ENCODE results near the gene BMP7. TPM values are rescaled to one million over a fixed set of nuclear protein-coding genes. Genes with fewer than 3 reads are reported as not detected.
"Not testable (repeated sequence)": the region's sequence is repeated elsewhere in the genome, so short reads cannot be mapped to it uniquely, and the experiment has no call there.

BMP7 gene
- total RNA-seq, 1 donor from 2014 or later = not detected

- DNase-seq = no peak
These were observed 21.5 kb upstream of the BMP7 start for GRCh38 chr20:57287901-57288300.

- DNase-seq = no peak
These were observed 20.8 kb upstream of the BMP7 start for GRCh38 chr20:57287007-57287880.

- no peak for DNase-seq
These were observed 17.4 kb upstream of the BMP7 start for GRCh38 chr20:57283860-57284259.

GRCh38 chr20:57282670-57283361, 16.4 kb upstream of the BMP7 start:
- DNase-seq = no peak

GRCh38 chr20:57281900-57282299, 15.5 kb upstream of the BMP7 start:
- DNase-seq = no peak

GRCh38 chr20:57280221-57280620, 13.8 kb upstream of the BMP7 start:
- DNase-seq = no peak

- DNase-seq = not testable (repeated sequence)
These were observed 13.1 kb upstream of the BMP7 start for GRCh38 chr20:57279548-57279947.

DNA sequence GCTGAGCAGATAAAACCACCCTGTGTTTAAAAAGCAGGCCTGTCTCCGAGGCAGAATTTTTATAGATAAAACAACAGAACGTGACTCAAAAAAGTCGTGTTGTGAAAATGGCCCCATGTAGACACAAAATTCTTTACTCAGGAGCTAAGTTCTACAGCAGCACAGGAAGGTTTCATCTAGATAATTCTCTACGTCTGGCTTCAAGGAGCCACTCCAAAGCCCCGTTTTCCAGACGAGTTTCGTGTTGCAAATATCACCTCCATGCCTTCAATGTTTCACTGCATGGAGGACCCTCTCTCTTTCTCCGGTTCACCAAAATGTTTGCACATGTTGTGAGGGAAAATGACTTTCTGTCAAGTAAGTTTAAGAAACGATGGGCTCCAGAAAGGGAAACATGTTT, 12.0 kb upstream of the BMP7 start:
- no peak for DNase-seq

DNA sequence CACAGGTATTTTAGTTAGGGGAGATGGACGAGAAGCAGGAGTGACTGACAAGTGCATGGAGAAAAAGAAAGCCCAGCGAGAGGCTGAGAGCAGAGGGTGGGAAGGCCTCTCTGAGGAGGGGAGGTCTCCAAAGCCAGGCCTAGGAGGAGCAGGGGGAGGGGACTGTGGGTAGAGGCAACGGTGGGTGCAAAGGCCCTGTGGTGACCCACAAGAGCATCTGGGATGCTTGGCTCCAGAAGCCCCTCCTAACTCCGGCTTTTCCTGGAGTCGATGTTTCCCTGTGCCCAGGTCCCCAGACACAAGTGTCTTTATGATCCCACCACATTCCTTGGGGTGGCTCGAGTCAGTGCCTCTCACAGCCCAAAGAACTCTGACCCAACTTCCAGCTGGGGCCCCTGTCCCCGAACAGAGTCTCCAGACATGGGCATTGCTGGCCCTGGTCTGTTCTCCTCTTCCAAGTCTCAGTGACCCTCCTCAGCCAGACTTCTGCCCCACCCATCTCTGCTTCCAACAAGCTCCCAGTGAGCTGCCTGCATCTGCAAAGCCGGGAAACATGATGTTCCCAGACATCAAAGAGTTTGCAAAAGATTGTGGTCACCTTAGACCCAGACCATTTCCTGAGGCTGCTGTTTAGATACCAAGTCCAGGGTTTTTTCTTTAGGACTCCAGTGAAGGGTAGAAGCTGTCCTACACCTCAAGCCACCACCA, 11.1 kb upstream of the BMP7 start:
- DNase-seq = no peak

GRCh38 chr20:57276221-57276620, 9.8 kb upstream of the BMP7 start:
- no peak for DNase-seq

DNA sequence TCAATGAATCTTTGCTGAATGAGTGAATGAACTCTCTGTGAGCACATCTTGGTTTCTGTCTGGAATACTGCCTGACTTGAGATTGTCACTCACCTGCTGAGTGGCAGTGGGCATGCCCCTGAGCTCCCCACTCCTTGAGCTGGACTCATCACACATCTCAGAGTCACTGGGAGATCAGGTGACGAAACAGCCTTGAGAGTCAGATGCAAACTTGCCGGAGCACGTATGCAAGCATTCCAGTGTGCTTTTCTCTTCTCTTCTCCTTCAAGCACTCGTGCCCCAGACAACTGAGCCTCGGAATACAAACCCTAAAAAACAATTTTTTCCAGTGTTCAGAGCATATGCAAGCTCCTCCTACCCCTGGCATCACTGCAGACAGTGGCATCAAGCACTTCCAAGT, 9.4 kb upstream of the BMP7 start:
- DNase-seq = no peak

GRCh38 chr20:57275334-57275733, 8.9 kb upstream of the BMP7 start:
- no peak for DNase-seq

GRCh38 chr20:57274846-57275245, 8.4 kb upstream of the BMP7 start:
- no peak for DNase-seq

DNA sequence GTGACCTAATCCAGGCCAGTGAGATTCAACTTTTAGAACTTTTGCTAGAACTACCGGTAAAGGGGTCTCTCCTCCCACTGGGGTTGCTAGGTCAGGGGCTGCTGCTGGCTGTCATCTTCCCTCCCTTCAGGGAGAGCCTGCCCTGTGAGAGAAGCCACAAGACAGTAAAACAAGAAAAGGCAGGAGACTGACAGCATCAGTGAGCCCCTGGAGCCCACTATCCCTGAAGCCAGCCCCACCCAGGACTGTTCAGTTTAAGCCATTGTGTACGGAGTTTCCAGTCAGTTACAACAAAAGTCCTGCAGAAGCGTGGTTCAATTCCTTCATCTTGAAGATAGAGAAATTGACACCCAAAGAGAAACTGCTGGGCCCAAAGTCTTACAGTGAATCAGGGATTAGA, 7.9 kb upstream of the BMP7 start:
- no peak for DNase-seq

DNA sequence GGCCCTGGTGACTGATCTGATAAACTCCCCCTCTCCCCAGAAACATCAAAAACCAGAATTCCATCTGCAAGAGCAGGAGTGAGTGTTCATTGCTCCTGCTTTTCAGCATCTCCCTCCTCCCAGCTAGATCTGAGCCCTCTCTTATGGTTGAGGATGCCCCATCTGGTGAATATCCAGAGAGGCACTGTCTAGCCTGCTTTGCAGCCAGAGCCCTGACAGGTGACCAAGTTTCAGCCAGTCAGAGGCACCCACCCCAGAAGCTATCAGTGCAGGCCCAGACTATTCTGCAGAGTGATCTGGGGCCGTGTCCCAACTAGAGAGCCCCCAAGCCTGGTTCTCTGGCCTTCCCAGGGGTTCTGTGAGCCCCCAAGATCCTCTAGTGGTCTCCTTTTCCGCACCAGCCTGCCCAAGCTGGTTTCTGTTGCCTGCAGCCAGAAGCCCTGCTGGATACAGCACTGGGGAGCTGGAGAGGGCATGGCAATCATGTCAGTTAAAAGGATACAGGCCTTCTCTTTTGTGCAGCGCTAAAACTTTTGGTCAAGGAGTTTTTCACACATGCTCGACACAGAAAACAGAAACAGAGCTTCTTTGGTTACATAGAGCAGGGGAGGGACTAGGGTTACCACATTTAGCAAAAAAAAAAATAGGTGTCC, 6.6 kb upstream of the BMP7 start:
- no peak for DNase-seq

DNA sequence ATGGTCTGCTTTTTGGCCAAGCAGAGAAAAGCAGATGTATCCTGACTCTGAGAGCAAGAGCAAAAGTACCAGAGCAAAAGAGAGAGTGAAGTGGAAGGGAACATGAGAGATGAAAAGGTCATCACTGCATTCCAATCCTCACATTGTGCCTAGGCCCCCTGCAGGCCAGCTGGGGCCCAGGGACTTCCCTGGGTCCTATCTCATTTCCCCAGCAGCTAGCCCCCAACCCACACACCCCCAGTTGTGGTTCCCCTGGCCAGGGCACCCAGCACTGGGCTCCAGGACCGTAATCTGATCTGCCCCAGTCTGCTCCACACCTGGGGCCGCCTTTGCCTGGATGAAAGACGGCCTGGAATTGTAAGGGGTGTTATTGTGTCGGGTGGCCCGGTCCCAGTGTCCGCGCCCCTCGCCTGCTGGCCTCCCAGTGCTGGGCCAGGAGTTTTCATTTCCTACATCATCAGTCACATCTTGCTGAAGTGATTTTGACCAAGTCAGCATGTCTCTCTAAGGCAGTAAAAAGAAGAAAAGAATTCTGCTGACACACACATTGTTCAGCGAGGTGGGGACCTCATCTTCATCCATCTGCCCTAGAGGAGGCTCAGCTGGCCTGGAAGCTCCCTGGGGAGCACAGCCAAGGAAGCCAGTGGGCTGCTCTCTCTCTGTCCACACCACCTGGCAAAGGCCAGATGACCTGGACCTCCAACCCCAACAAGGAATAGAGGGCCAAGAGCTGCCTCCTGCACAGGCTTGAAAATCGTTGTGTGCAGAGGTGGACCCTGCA, 4.0 kb upstream of the BMP7 start:
- no peak for DNase-seq

GRCh38 chr20:57269148-57269984, 2.9 kb upstream of the BMP7 start:
- no peak for DNase-seq

DNA sequence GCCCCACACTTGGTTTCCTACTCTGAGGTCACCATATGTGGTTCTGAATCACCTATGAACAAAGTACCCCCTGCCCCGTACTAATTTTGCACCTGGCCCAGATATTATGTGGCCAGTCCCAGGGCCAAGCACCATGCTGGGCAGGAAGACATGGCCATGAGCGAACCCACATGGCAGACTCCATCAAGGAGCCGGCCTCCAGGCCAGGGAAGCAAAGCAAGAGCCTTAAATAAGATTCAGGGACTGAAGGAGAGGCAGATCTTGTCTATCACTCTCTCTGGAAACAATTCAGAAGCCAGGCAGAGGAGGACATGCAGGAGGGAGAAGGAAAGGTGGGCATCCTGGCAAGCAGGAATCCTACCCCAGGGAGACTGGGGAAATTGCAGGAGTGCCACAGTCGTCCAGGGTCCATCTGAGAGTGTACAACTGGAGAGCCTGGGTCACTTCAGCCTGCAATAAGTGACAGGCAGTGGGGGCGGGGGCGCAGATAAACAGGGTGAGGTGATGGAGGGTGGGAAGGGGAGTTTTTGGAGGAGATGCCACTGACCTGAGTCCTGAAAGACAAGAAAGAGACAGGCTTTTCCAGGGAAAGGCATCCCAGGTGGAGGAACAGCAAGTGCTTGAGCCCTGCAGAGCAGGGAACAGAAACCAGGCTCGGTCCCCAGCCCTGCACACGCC, 2.1 kb upstream of the BMP7 start:
- no peak for DNase-seq

- no peak for DNase-seq
These were observed 849 bp upstream of the BMP7 start for GRCh38 chr20:57267158-57267821.

DNA sequence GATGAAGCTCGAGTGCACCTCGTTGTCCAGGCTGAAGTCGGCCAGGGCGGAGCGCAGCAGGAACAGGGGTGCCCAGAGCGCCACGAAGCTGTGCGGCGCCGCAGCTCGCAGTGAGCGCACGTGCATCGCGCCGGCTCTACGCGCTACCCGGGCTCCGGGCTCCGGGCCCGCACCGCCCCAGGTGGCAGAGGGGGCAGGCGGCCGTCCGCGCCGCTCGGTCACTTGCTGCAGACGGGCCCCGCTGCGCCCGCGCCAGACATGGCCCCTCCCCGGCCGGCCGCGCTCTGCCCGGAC, 497 bp downstream of the BMP7 start:
- no peak for DNase-seq
